CD14-positive monocyte (primary cell): ENCODE measurements around the gene CDK5RAP3. TPM values are rescaled to one million over a fixed set of nuclear protein-coding genes. Genes with fewer than 3 reads are reported as not detected.

Experiments used
- DNase-seq, 3 donors: peaks; one replicate each; pipeline ENCODE4 v3.0.0-alpha.2; 2011 to 2022
- H2AFZ ChIP-seq: 2 replicates; pipeline ENCODE4 v1.6.0; 2012; ENCODE audit warnings: mild to moderate bottlenecking, low read depth, low read length, inconsistent platforms; ENCODE audit not compliant: insufficient read depth, poor library complexity, severe bottlenecking
- H3K27ac ChIP-seq, 2 donors: 1 replicate in 1 of 2; 2 replicates in 1 of 2; pipeline ENCODE4 v1.5.1; 2012 to 2013; ENCODE audit warnings: low read length in 2 of 2, control low read depth in 1 of 2, inconsistent platforms in 1 of 2, low read depth in 1 of 2, mild to moderate bottlenecking in 1 of 2
- H3K27me3 ChIP-seq, 2 donors: one replicate each; pipeline versions ENCODE4 v1.6.0 to v1.6.1; 2011 to 2013; ENCODE audit warnings: low read length in 2 of 2; ENCODE audit not compliant: control insufficient read depth in 2 of 2, insufficient read depth in 2 of 2
- H3K36me3 ChIP-seq, 2 donors: replicated peaks in 1 of 2; 1 replicate in 1 of 2; 2 replicates in 1 of 2; pipeline versions ENCODE4 v1.5.1 to v1.6.1; 2012 to 2013; ENCODE audit warnings: low read length in 2 of 2, control low read depth in 1 of 2, inconsistent platforms in 1 of 2, mild to moderate bottlenecking in 1 of 2; ENCODE audit not compliant: insufficient read depth in 2 of 2, control insufficient read depth in 1 of 2
- H3K4me1 ChIP-seq, 2 donors: 1 replicate in 1 of 2; 2 replicates in 1 of 2; pipeline versions ENCODE4 v1.5.1 to v1.6.1; 2012 to 2013; ENCODE audit warnings: low read length in 2 of 2, control low read depth in 1 of 2, inconsistent platforms in 1 of 2, mild to moderate bottlenecking in 1 of 2, moderate library complexity in 1 of 2; ENCODE audit not compliant: insufficient read depth in 2 of 2, control insufficient read depth in 1 of 2
- H3K4me2 ChIP-seq: replicated peaks from 2 replicates; pipeline ENCODE3; 2012; ENCODE audit warnings: low read length, moderate library complexity, mild to moderate bottlenecking; ENCODE audit not compliant: poor library complexity, severe bottlenecking; ENCODE audit errors: extremely low read depth
- H3K4me3 ChIP-seq, 3 experiments: fragments of 200-600 bp in 1 of 3; sonication (generic) in 1 of 3; replicated peaks in 1 of 3; 1 replicate in 2 of 3; 2 replicates in 1 of 3; pipeline ENCODE4 v1.5.1; 2011 to 2013; ENCODE audit warnings: low read length in 3 of 3, mild to moderate bottlenecking in 3 of 3, control low read depth in 2 of 3, low read depth in 2 of 3, inconsistent platforms in 1 of 3, moderate library complexity in 1 of 3
- H3K79me2 ChIP-seq: 2 replicates; pipeline ENCODE4 v1.6.0; 2012; ENCODE audit warnings: mild to moderate bottlenecking, control low read depth, inconsistent platforms, low read length, moderate library complexity; ENCODE audit not compliant: insufficient read depth
- H3K9ac ChIP-seq: 2 replicates; pipeline ENCODE4 v1.6.0; 2017; ENCODE audit warnings: low read length, mild to moderate bottlenecking; ENCODE audit not compliant: insufficient read depth, poor library complexity, severe bottlenecking
- H3K9me3 ChIP-seq, 2 donors: replicated peaks in 1 of 2; 1 replicate in 1 of 2; 2 replicates in 1 of 2; pipeline versions ENCODE4 v1.5.1 to v1.6.1; 2012 to 2013; ENCODE audit warnings: low read length in 2 of 2, control low read depth in 1 of 2; ENCODE audit not compliant: control insufficient read depth in 1 of 2, insufficient read depth in 1 of 2
- H4K20me1 ChIP-seq: 2 replicates; pipeline ENCODE4 v1.6.0; 2012; ENCODE audit warnings: mild to moderate bottlenecking, low read length, control low read depth, moderate library complexity; ENCODE audit not compliant: insufficient read depth
- H3K27ac Mint-ChIP-seq, 7 donors: one replicate each; pipeline ENCODE4 v1.8.0; 2020; ENCODE audit warnings: mild to moderate bottlenecking in 7 of 7, mixed read lengths in 7 of 7, moderate library complexity in 6 of 7, inconsistent platforms in 2 of 7
- H3K27me3 Mint-ChIP-seq, 3 donors: one replicate each; pipeline ENCODE4 v1.8.0; 2021 to 2022; ENCODE audit warnings: low read depth in 3 of 3, mild to moderate bottlenecking in 3 of 3, mixed read lengths in 3 of 3, moderate library complexity in 3 of 3, inconsistent platforms in 1 of 3
- H3K36me3 Mint-ChIP-seq, 2 donors: one replicate each; pipeline ENCODE4 v1.8.0; 2020; ENCODE audit warnings: mixed read lengths in 2 of 2, inconsistent platforms in 1 of 2, mild to moderate bottlenecking in 1 of 2
- H3K4me1 Mint-ChIP-seq: one replicate; pipeline ENCODE4 v1.8.0; 2020; ENCODE audit warnings: mild to moderate bottlenecking, mixed read lengths
- H3K4me3 Mint-ChIP-seq, 2 donors: one replicate each; pipeline ENCODE4 v1.8.0; 2020; ENCODE audit warnings: mild to moderate bottlenecking in 2 of 2, mixed read lengths in 2 of 2, moderate library complexity in 1 of 2
- H3K9me3 Mint-ChIP-seq, 7 donors: one replicate each; pipeline ENCODE4 v1.8.0; 2020 to 2022; ENCODE audit warnings: mixed read lengths in 7 of 7, mild to moderate bottlenecking in 6 of 7, moderate library complexity in 6 of 7, inconsistent platforms in 2 of 7
- WGBS: methylation state at CpG from one replicate; pipeline ENCODE4 v1.1.5; 2013; ENCODE audit warnings: missing lambda C conversion rate; ENCODE audit not compliant: insufficient coverage; 5-methylcytosine and 5-hydroxymethylcytosine counted together
- intact Hi-C, 2 donors: fragments of 100-400 bp; cut with micrococcal nuclease; formaldehyde crosslinking; loops; one replicate each; pipeline versions ENCODE4 v1.15.0 to v1.15.1; 2023
- polyA plus RNA-seq, 3 donors: library from polyadenylated mRNA; depleted of rRNA in 1 of 3; unstranded in 2 of 3; stranded (reverse) in 1 of 3; fragments of 300-500 nt in 2 of 3; fragments of >200 nt in 1 of 3; fragmentation: Illumina TruSeq in 2 of 3; gene quantifications; 1 replicate in 2 of 3; 2 replicates in 1 of 3; pipeline ENCODE4 v1.2.3, GENCODE V29; 2012 to 2021
- TF ChIP-seq, protein P1 (sequence below): fragments of 200-600 bp; IDR thresholded peaks from one replicate; pipeline ENCODE4 v1.8.0; 2022; ENCODE audit warnings: antibody characterized with exemption, mild to moderate bottlenecking

Gene CDK5RAP3
- polyA plus RNA-seq, 3 donors: 86.1 to 782 (median 94.4) TPM

DNA sequence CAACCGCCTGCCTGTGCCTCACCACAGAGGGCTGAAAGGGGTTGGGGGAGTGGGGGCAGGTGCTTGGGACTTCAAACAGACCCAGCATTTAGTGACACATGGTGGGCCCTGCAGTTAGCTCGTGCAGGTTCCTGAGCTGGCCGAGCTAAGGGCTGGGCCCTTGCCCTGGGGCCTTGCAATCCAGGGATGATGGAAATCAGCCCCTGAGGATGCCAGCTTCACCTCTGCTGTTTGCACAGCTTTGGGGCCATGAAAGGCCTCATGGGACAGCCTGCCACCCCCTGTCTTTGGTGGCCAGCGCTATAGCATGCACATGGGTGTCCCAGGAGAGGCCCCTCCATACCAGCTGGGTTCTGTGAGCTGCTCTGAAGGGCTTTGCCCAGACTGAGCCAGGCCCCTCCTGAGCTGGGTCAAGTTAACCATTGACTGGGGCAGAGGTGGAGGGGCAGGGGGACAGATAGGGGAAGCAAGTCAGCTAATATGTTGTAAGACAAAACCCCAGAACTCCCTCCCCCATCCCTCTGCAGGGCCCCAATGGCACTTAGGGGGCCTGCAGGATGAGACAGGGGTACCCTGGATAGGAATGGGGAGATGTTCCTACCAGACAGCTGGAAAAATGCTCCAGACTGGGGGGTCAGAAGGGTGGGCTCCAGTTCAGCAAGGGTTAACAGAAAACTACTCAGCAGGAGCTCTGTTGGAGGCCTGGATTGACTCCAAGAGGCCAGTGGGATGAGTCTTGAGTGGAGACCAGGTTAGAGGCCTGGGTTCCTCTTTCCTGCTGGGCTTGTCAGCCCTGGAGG is 13.9 kb upstream of the CDK5RAP3 start:
- 100% methylated on average over 3 of the region's 4 CpGs for WGBS
- Histone ChIP-seq H3K27me3 (no peaks in the 10 kb centered on the region), H3K4me1 (peaks cover 5% of the 10 kb centered on the region in 2 donors), H3K9me3 (no peaks in the 10 kb centered on the region), H3K4me2 (no peak overlapping the region), H3K9ac (no peak overlapping the region), H4K20me1 (no peaks in the 10 kb centered on the region), H3K79me2 (no peaks in the 10 kb centered on the region), H3K4me3 (no peak overlapping the region), H3K27ac (no peak overlapping the region), H2AFZ (no peak overlapping the region), H3K36me3 (no peaks in the 10 kb centered on the region)
- H3K4me1 Mint-ChIP-seq: peaks cover 5% of the 10 kb centered on the region
- peaks cover 3% of the 10 kb centered on the region in 3 donors for H3K27me3 Mint-ChIP-seq
- TF ChIP-seq, protein P1, sequence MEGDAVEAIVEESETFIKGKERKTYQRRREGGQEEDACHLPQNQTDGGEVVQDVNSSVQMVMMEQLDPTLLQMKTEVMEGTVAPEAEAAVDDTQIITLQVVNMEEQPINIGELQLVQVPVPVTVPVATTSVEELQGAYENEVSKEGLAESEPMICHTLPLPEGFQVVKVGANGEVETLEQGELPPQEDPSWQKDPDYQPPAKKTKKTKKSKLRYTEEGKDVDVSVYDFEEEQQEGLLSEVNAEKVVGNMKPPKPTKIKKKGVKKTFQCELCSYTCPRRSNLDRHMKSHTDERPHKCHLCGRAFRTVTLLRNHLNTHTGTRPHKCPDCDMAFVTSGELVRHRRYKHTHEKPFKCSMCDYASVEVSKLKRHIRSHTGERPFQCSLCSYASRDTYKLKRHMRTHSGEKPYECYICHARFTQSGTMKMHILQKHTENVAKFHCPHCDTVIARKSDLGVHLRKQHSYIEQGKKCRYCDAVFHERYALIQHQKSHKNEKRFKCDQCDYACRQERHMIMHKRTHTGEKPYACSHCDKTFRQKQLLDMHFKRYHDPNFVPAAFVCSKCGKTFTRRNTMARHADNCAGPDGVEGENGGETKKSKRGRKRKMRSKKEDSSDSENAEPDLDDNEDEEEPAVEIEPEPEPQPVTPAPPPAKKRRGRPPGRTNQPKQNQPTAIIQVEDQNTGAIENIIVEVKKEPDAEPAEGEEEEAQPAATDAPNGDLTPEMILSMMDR: no peak
- H3K9me3 Mint-ChIP-seq: no peaks in the 10 kb centered on the region
- intact Hi-C loops: no loop called here
- no peak for DNase-seq
- peaks cover 0 to 9% of the 10 kb centered on the region in 2 donors for H3K36me3 Mint-ChIP-seq
- no peak overlapping the region for H3K4me3 Mint-ChIP-seq
- H3K27ac Mint-ChIP-seq: no peak overlapping the region

- no peak within 1 kb of the TSS for H3K27ac ChIP-seq
- no peak within 1 kb of the TSS for H3K27ac Mint-ChIP-seq
- H3K27me3 ChIP-seq: no peaks in the 10 kb centered on the region
- no peak within 1 kb of the TSS for H2AFZ ChIP-seq
- H3K9me3 Mint-ChIP-seq: no peaks in the 10 kb centered on the region
- H3K36me3 ChIP-seq: no peaks in the 10 kb centered on the region
- peaks cover 3 to 5% (median 5%) of the 10 kb centered on the region in 3 donors for H3K27me3 Mint-ChIP-seq
- DNase-seq: no peak
- H3K4me3 ChIP-seq: no peak within 1 kb of the TSS
- intact Hi-C loops: no loop called here
- no peaks in the 10 kb centered on the region for H3K79me2 ChIP-seq
- H3K4me2 ChIP-seq: no peak within 1 kb of the TSS
- peaks cover 0 to 5% of the 10 kb centered on the region in 2 donors for H3K36me3 Mint-ChIP-seq
- no peaks in the 10 kb centered on the region for H3K4me1 ChIP-seq
- H3K4me3 Mint-ChIP-seq: no peak within 1 kb of the TSS
- H3K9ac ChIP-seq: no peak within 1 kb of the TSS
- no peaks in the 10 kb centered on the region for H3K9me3 ChIP-seq
- H4K20me1 ChIP-seq: no peaks in the 10 kb centered on the region
- H3K4me1 Mint-ChIP-seq: no peaks in the 10 kb centered on the region
- TF ChIP-seq, protein P1: no peak
- WGBS: 84% methylated on average over 11 of the region's 16 CpGs
Measured at GRCh38 chr17:47957591-47958490, 13.1 kb upstream of the CDK5RAP3 start, which contains the start of gene PRR15L. Gene PRR15L (minus strand): TSS chr17:47957883. CDS start chr17:47953234, 4,649 bp downstream.
